ENCODE measurements around the gene MVK.

- TF ChIP-seq CTCF (IDR thresholded peaks at IDR 0.05) = no peak
- no peak for TF ChIP-seq POLR2AphosphoS5 (IDR thresholded peaks at IDR 0.05)
Observed at GRCh38 chr12:109524466-109525278, 48.9 kb upstream of the MVK start.
